Measurements from ENCODE around the gene HACL1.

The HACL1 gene

DNA sequence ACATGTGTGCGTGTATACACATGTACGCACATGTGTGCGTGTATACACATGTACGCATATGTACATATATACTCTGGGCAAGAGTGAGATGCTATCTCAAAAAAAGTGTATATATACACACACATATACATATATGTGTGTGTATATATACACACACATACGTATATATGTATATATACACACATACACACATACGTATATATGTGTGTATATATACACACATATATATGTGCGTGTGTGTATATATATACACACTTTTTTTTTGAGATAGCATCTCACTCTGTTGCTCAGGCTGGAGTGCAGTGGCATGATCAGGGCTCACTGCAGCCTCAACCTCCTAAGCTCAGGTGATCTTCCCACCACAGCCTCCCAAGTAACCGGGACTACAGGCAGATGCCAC lies 8.4 kb downstream of the HACL1 start:
- DNase-seq: no peak
- in situ Hi-C loops (cut with HindIII; ENCODE audit: low pct_ligation_motif_present, low pct_unique_long_range_greater_than_20kb, low sequenced_read_pairs): no loop called here

DNA sequence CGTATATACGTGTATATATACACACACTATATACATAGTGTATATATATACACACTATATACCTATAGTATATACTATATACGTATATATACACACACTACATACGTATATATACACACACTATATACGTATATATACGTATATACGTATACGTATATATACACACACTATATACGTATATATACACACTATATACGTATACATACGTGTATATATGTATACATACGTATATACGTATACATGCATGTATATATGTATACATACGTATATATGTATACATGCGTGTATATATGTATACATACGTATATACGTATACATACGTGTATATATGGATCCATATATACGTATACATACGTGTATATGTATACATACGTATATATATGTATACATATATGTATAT lies 9.4 kb downstream of the HACL1 start:
- in situ Hi-C loops (cut with HindIII; ENCODE audit: low pct_ligation_motif_present, low pct_unique_long_range_greater_than_20kb, low sequenced_read_pairs): no loop called here
- DNase-seq: no peak

DNA sequence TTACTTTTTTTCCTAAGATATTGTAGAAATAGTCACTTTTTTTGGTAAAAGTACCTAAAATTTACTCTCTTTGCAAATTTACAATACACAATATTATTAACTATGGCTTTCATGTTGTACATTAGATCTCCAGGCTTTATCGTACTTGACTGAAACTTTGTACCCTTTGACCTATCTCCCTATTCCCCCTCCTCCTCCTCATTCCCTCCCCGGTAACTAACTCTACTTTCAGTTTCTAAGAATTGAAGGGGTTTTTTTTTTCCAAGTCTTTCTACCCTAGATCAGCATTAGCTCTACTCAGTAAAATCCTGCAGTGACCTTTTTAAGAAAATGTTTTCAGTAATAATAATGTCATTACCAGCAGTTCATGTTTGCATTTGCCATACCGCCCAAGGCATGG lies 10.1 kb downstream of the HACL1 start:
- in situ Hi-C loops (cut with HindIII; ENCODE audit: low pct_ligation_motif_present, low pct_unique_long_range_greater_than_20kb, low sequenced_read_pairs): no loop called here

DNA sequence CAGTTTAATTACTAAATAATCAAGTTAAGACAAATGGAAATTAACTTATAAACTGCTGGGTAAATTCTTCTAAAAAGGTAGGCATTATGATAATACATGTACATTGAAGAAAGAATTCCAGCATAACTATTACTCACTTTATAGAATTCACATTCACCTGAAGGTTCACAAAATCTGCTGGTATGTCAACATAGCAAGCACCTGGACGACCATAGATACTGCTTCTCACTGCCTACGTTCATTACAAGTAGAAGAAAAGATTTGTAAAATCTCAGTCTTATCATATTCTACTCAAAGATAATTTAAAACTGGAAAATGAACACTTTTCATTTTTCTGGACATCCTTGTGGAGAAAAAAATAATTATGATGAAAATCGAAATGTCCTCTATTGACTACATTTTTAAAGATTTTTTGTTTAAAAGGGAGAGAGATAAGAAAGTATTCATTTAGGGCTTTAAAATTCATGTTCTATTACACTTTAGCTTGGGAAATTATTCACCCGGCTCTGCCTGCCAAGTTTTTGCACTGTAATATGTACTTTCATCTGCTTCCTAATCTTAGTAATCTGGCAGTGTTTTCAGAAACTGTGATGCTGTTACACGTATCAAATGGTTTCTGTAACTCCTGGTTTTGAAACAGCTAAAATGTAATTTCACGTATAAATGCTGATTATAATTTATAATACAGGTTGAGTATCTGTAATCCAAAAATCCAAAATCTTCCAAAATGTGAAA lies 16.1 kb downstream of the HACL1 start:
- in situ Hi-C loops (cut with HindIII; ENCODE audit: low pct_ligation_motif_present, low pct_unique_long_range_greater_than_20kb, low sequenced_read_pairs): no loop called here
- DNase-seq: no peak

More for the DNA sequence above, 10.1 kb downstream of the HACL1 start:
- DNase-seq: no peak

DNA sequence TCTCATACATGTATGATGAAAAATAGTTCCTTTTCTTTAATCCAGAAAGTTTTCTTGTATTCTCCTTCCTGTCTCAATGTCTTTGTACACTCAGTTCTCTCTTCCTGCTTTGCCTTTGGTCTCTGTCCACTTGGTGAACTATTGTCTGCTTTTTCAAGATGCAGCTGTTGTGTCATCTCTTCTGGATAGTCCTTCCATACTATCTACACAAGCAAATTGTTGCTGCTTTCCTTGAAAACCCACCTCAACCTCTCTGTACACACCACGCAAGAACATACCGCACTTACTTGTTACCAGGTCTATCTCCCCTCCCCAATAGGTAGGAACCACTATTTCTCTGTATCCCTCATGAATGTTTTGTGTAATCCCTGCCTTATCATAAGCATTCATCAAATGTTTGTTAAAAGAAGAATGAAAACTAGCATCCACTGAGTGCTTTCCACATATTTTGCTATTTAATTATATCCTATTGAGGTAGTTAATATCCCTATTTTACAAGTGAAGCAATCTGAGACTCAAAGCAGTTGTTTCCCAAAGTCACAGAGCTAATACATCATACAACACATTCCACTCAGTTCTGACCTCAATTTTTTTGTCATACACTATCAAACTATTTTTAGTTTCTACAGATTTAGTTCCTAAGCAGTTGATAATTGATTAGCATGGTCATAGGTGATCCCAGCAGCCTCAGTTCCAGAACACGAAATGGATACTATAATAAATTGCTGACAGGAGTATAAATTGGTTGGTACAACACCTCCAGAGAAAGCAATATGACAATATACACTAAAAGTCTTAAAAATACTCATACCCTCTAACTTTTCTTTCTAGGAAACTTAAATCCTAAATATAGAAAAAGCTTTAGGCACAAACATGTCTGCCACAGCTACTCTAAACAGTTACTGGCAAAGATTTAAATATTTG lies 19.6 kb downstream of the HACL1 start:
- in situ Hi-C loops (cut with HindIII; ENCODE audit: low pct_ligation_motif_present, low pct_unique_long_range_greater_than_20kb, low sequenced_read_pairs): no loop called here

DNA sequence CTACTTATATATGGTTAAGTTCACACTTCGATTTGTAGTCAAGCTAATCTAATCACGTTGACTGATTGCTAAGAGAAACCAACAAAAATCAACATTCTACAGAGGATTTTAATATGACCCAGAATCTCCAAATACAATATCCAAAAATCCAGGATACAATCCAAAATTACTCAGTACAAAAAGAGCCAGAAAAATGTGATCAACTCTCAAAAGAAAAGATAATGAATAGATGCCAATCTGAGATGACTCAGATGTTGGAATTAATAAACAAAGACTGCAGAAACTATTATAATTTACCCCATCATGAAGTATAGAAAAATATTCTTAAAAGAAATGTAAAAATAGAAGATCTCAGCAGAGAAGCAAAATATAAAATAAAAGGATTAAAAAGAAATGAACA lies 22.3 kb downstream of the HACL1 start:
- no peak for DNase-seq
- in situ Hi-C loops (cut with HindIII; ENCODE audit: low pct_ligation_motif_present, low pct_unique_long_range_greater_than_20kb, low sequenced_read_pairs): no loop called here

More for the DNA sequence above, 19.6 kb downstream of the HACL1 start:
- DNase-seq: no peak

DNA sequence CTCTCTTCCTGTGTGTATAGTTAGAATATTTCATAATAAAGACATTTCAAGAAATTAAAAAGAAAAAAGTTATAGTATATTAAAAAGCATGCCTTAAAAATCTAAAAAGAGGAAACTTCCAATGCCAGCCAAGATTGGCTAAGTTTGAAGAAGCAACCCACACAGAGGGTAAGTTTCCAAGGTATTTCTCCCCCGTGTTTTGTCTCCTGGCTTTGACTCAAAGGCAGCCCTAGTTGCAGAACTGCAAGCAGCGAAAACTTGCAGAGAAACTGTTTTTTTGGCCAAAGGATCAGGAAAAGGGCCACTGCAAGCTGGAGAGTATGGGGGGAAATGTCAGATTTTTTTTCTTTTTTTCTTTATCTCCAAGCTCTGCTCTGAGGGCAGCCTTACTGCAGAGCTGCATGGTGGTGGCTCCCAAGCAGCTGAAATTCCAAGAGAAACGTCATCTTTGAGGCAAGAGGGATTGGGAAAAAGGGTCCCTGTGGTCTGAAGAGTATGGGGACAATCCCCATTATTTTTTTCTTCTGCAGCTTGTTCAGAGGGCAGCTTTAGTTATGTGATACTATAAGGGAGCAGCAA lies 23.0 kb downstream of the HACL1 start:
- no peak for DNase-seq
- in situ Hi-C loops (cut with HindIII; ENCODE audit: low pct_ligation_motif_present, low pct_unique_long_range_greater_than_20kb, low sequenced_read_pairs): no loop called here

DNA sequence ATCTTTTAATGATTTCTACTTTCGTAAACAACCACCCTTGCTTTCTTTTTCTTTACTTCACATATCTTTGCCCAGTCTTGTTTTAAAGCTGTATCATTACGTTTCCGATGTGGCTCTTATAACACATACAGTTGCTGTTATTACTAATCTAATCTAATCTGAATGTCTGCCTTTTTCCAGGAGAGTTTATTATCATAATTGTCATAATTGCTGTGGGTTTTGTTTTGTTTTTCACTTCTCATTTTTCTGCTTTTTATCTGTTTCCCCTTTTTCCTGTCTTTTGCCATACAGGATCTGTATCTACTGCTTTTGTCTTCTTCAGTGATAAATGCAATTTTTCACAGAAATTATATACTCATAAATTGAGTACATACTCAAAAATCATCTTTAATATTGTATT lies 24.9 kb downstream of the HACL1 start:
- in situ Hi-C loops (cut with HindIII; ENCODE audit: low pct_ligation_motif_present, low pct_unique_long_range_greater_than_20kb, low sequenced_read_pairs): no loop called here
- DNase-seq: no peak

DNA sequence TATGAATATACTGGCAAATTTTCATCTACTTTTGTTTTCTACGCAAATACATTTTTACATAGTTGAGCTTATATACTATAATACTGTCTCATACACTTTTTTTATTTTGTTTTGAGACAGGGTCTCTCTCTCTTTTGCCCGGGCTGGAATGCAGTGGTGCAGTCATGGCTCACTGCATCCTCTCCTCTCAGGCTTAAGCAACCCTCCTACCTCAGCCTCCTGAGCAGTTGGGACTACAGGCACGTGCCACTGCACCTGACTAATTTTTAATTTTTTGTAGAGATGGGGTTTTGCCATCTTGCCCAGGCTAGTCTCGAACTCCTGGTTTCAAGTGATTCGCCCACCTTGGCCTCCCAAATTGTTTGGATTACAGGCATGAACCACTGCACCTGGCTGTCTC lies 25.9 kb downstream of the HACL1 start:
- in situ Hi-C loops (cut with HindIII; ENCODE audit: low pct_ligation_motif_present, low pct_unique_long_range_greater_than_20kb, low sequenced_read_pairs): no loop called here
- no peak for DNase-seq

DNA sequence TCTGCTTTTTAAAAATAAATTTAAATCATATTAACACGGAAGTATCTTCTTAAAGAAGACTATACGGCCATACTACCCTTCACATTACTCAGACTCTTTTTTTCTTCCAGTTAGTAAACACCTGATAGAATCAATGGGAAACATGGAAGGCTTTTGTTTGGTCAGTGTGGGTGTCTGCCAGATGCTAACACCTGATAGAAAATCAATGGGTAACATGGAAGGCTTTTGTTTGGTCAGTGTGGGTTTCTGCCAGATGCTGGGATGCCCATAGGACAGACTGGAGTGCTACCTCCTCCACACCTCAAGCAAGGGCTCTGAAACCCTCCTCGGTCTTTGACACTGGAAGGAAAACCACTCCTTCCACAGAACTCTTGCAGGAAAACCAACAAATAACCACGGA lies 29.2 kb downstream of the HACL1 start:
- no peak for DNase-seq
- in situ Hi-C loops (cut with HindIII; ENCODE audit: low pct_ligation_motif_present, low pct_unique_long_range_greater_than_20kb, low sequenced_read_pairs): no loop called here

DNA sequence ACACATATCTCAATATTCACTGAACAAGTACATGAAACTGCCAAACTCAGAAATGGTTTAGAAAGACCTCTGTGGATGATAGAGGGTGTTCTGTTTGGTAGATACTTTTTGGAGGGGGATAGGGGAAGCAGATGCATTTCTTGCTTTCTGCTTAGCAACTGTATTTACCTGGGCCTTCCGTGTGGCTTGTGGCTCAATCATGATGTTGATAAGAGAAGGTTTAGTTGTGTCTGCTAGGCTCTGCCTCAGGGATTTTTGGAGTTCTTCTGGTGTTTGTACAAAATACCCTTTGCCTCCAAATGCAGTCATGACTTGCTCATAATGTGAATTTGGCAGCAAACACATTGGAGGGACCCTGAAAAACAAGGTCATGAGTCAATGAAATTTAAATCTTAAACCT lies 38.2 kb downstream of the HACL1 start:
- DNase-seq: no peak
- in situ Hi-C loops (cut with HindIII; ENCODE audit: low pct_ligation_motif_present, low pct_unique_long_range_greater_than_20kb, low sequenced_read_pairs): no loop called here

DNA sequence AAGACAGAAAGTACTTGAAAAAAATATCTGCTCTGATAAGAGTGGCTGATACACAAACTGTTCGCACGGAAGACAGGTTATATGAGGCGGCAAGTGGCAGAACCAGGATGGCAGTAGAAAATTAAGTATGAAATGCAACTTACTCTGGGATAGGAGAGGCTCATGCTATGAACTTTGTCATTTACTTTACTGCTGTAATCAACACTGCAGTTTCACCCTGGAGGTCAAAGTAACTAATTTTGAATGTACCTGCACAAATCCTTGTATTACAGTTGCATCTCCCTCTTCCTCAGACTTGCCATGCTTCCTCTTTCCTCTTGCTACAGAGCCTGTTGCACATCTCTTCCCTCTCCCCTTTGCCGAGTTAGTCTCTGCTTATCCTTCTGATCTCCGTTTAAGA lies 38.8 kb downstream of the HACL1 start:
- DNase-seq: no peak
- in situ Hi-C loops (cut with HindIII; ENCODE audit: low pct_ligation_motif_present, low pct_unique_long_range_greater_than_20kb, low sequenced_read_pairs): no loop called here

DNA sequence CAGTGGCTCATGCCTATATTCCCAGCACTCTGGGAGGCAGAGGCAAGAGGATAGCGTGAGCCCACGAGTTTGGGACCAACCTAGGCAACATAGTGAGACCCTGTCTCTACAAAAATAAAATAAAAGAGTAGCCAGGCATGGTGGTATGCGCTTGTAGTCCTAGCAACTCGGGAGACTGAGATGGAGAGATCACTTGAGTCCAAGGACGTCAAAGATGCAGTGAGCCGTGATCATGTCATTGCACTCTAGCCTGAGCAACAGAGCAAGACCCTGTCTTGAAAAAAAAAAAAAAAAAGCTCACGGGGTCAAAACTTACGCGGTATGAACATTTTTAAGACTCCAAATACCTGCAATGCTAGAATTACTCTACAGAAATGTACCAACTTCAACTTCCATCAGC lies 42.8 kb downstream of the HACL1 start:
- DNase-seq: no peak
- in situ Hi-C loops (cut with HindIII; ENCODE audit: low pct_ligation_motif_present, low pct_unique_long_range_greater_than_20kb, low sequenced_read_pairs): no loop called here

DNA sequence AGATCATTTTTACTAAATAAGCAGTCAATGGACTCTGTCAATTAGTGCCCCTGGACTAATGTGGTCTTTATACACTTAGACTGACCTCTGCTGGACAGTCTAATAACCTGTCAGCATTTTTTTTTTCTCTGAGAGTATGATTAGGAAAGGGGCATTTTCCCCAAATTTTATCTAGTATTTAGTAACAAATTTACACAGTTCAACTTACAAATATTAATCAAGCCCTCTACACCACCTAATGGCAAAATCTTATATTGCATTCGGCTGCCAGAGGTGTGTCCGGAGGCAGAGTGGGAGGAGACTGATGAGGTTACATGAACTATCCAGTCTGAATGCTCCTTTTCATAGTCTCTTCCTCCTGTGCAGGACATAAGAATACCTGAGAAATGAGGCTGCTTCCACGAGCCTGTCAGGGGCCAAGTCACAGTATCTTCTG lies 43.8 kb downstream of the HACL1 start:
- DNase-seq: peak; percentile 83
- in situ Hi-C loops (cut with HindIII; ENCODE audit: low pct_ligation_motif_present, low pct_unique_long_range_greater_than_20kb, low sequenced_read_pairs): no loop called here

DNA sequence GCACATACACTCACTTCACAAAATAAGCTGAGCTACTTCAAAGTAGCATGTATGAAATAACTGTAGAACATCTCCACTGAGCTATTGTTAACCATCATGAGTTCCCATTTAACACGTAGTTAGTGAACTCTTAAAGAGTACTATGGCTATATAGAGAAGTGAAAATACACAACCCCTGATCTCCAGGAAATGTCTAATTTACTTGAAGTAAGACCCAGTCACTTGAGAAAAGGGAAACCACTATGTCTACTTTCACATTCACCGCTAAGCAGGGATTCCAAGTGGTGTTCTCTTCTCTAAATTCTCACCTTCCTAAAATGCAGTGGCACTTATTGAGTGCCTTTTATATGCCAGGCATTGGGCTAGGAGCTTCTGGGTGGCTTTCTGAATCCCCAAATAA lies 44.9 kb downstream of the HACL1 start:
- no peak for DNase-seq
- in situ Hi-C loops (cut with HindIII; ENCODE audit: low pct_ligation_motif_present, low pct_unique_long_range_greater_than_20kb, low sequenced_read_pairs): no loop called here

DNA sequence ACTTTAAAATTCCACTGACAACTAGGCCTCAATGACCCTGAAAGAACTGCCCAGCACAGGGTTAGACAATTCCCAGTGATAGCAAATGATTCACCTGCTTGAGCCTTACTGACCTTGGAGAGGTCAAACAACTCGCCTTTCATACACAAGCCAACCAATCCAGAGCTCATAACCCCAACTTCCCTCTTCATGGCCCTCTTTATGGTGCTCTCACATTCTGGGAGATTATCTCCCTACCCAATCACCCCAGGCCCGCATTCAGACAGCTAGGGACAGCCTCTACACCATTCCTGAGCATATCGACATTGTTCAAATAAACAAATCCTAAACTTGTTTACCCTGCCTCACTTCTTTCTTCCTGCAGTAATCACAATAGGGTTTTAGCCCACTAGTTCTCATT lies 47.6 kb downstream of the HACL1 start:
- in situ Hi-C loops (cut with HindIII; ENCODE audit: low pct_ligation_motif_present, low pct_unique_long_range_greater_than_20kb, low sequenced_read_pairs): no loop called here
- DNase-seq: no peak

DNA sequence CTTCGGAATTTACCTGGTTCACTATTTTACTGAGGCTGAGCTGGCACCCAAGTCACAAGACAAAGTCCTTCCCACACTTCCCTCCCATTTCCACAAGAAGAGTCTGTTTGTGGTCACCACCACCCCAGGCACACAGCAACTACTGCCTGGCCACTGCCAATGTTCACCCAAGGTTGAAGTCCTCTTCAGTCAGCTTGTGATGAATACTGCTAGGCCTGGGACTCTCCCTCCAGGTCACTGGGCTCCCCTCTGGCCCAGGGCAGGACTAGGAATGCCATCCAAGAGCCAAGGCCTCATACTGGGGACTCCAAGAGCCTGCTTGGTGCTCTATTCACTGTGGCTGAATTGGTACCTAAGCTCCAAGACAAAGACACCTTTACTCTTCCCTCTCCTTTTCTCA lies 49.5 kb downstream of the HACL1 start:
- DNase-seq: no peak
- in situ Hi-C loops (cut with HindIII; ENCODE audit: low pct_ligation_motif_present, low pct_unique_long_range_greater_than_20kb, low sequenced_read_pairs): no loop called here

DNA sequence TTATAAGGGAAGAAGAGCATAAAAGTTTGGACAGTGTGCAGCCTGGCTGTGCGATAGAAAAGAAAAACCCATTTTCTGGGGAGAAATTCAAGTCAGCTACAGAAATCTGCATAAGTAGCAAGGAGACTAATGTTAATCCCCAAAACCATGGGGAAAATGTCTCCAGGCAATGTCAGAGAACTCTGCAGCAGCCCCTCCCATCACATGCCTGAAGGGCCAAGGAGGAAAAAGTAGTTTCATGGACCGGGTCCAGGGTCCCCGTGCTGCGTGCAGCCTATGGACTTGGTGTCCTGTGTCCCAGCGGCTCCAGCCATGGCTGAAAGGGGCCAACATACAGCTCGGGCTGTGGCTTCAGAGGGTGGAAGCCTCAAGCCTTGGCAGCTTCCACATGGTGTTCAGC lies 51.5 kb downstream of the HACL1 start:
- in situ Hi-C loops (cut with HindIII; ENCODE audit: low pct_ligation_motif_present, low pct_unique_long_range_greater_than_20kb, low sequenced_read_pairs): no loop called here
- no peak for DNase-seq

DNA sequence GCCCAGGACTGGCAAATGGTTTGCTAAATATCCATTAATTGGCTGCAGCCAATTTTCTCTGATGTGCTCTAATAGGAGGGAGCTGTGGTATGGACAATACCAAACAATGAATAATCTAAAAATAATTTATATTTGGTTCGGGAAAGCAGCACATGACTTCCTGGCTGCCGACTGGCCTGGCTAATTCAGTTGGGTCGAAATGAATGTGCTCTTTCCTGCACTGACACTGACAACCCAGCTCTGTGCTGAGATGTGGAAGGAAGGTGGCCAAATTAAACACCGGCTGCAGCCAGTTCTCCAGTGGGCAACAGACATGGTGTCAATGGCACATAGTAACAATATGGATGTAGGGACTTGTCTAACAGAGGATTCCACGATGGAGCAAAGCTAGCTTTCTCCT lies 58.8 kb downstream of the HACL1 start:
- in situ Hi-C loops (cut with HindIII; ENCODE audit: low pct_ligation_motif_present, low pct_unique_long_range_greater_than_20kb, low sequenced_read_pairs): no loop called here
- DNase-seq: no peak

DNA sequence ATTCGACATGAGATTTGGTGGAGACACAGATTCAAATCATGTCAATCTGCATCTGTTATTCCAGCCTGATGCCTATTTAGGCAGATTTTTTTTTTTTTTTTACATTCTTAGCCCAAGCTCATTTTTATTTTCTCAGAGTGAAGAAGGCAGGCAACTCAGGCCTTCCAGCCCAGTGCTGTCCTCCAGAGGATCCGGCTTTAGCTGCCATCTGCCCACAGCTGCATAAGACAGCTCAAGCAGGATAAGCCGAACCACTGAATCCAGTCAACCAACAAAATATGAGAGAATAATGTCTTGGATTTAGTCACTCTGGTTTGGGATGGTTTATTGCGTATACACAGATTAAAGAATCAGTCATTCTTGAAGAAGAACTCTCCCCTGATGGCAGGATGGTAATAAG lies 60.0 kb downstream of the HACL1 start:
- in situ Hi-C loops (cut with HindIII; ENCODE audit: low pct_ligation_motif_present, low pct_unique_long_range_greater_than_20kb, low sequenced_read_pairs): no loop called here

More for the DNA sequence above, 60.0 kb downstream of the HACL1 start:
- no peak for DNase-seq

Measured in ACHN (cell line).